Measurements from ENCODE around the gene LDB1. TPM values are rescaled to one million over a fixed set of nuclear protein-coding genes. Genes with fewer than 3 reads are reported as not detected.

Gene LDB1
- total RNA-seq, 3 donors from 2014 or later: 32.3 to 92.2 (median 37.2) TPM

- ATAC-seq: no peak
- intact Hi-C loops (cut with DNase I, micrococcal nuclease): no loop called here
- TF ChIP-seq CTCF (IDR thresholded peaks at IDR 0.05): no peak
- Histone ChIP-seq H3K4me1 (ENCODE audit: low read depth) (no peaks in the 10 kb centered on the region), H3K9me3 (no peaks in the 10 kb centered on the region), H3K4me3 (no peak overlapping the region), H3K36me3 (ENCODE audit: low read depth) (no peaks in the 10 kb centered on the region)
- DNase-seq: no peak
Observed at GRCh38 chr10:102085336-102085735, 34.8 kb downstream of the LDB1 start.

GRCh38 chr10:102083541-102083940 lies 36.6 kb downstream of the LDB1 start:
- intact Hi-C loops (cut with DNase I, micrococcal nuclease): no loop called here
- Histone ChIP-seq H3K4me1 (ENCODE audit: low read depth) (no peaks in the 10 kb centered on the region), H3K36me3 (ENCODE audit: low read depth) (no peaks in the 10 kb centered on the region), H3K9me3 (no peaks in the 10 kb centered on the region), H3K4me3 (no peak overlapping the region)
- no peak for DNase-seq
- TF ChIP-seq CTCF (IDR thresholded peaks at IDR 0.05): no peak
- no peak for ATAC-seq

- Histone ChIP-seq H3K9me3 (no peaks in the 10 kb centered on the region), H3K4me1 (ENCODE audit: low read depth) (peaks cover 4% of the 10 kb centered on the region), H3K36me3 (ENCODE audit: low read depth) (no peaks in the 10 kb centered on the region), H3K4me3 (no peak overlapping the region)
- ATAC-seq: peak; percentile 95
- intact Hi-C loops (cut with DNase I, micrococcal nuclease): no loop called here
- peak in 2 of 3 donors; percentile 81 to 95 for DNase-seq
- peak; percentile 83 for TF ChIP-seq CTCF (IDR thresholded peaks at IDR 0.05)
Observed at GRCh38 chr10:102072673-102073527, 47.3 kb downstream of the LDB1 start.

- Histone ChIP-seq H3K36me3 (ENCODE audit: low read depth) (no peaks in the 10 kb centered on the region), H3K9me3 (no peaks in the 10 kb centered on the region), H3K4me3 (no peak overlapping the region), H3K4me1 (ENCODE audit: low read depth) (peaks cover 27% of the 10 kb centered on the region)
- DNase-seq: no peak
- TF ChIP-seq CTCF (IDR thresholded peaks at IDR 0.05): no peak
- ATAC-seq: no peak
- intact Hi-C loops (cut with DNase I, micrococcal nuclease): no loop called here
Observed at GRCh38 chr10:102069071-102069470, 51.1 kb downstream of the LDB1 start.

- Histone ChIP-seq H3K36me3 (ENCODE audit: low read depth) (no peaks in the 10 kb centered on the region), H3K4me3 (no peak overlapping the region), H3K9me3 (no peaks in the 10 kb centered on the region), H3K4me1 (ENCODE audit: low read depth) (peaks cover 27% of the 10 kb centered on the region)
- no peak for TF ChIP-seq CTCF (IDR thresholded peaks at IDR 0.05)
- ATAC-seq (no peak), DNase-seq (peak in 2 of 3 donors; percentile 34 to 46)
- intact Hi-C loops (cut with DNase I, micrococcal nuclease): no loop called here
Observed at GRCh38 chr10:102068216-102068615, 52.0 kb downstream of the LDB1 start.

All from mucosa of descending colon (tissue), 3 donors.